Measurements from ENCODE around the gene NEURL1B. TPM values are rescaled to one million over a fixed set of nuclear protein-coding genes. Genes with fewer than 3 reads are reported as not detected.
A peak's percentile ranks its signal among the peaks of the same experiment; 100 is the strongest.

Gene NEURL1B
- total and polyA plus RNA-seq, 4 donors, result 1.5 to 10.0 (median 5.5) TPM

GRCh38 chr5:172728481-172729241 lies 87.6 kb downstream of the NEURL1B start:
- peak overlapping the region; percentile 15 to 29 for H3K27ac ChIP-seq (ENCODE audit: low read depth in 1 of 2, low read length in 2 of 2)
- H3K4me1 ChIP-seq (ENCODE audit: control insufficient read depth in 4 of 4, insufficient read depth in 4 of 4, low read length in 3 of 4), result peaks cover 11 to 44% (median 33%) of the 10 kb centered on the region in 4 donors
- H3K4me3 ChIP-seq (ENCODE audit: low read depth in 1 of 3, low read length in 3 of 3), result no peak overlapping the region
- DNase-seq (ENCODE audit: low spot score), result no peak
- TF ChIP-seq HNF4A (conservative IDR thresholded peaks at IDR 0.05) (peak; percentile 58 to 72), RAD21 (IDR thresholded peaks at IDR 0.05) (no peak), HNF4G (IDR thresholded peaks at IDR 0.05) (peak; percentile 16), RXRA (IDR thresholded peaks at IDR 0.05) (peak; percentile 48 to 52)
- H3K9me3 ChIP-seq (ENCODE audit: control insufficient read depth in 4 of 4, low read length in 3 of 4), result no peaks in the 10 kb centered on the region
- WGBS, result 44% methylated on average over 10 of the region's 10 CpGs
- no peaks in the 10 kb centered on the region for H3K36me3 ChIP-seq (ENCODE audit: control insufficient read depth in 4 of 4, insufficient read depth in 3 of 4, low read depth in 1 of 4, low read length in 3 of 4)
- no peak overlapping the region for H3K9ac ChIP-seq (ENCODE audit: low read depth in 1 of 2, low read length in 2 of 2)
- H3K27me3 ChIP-seq (ENCODE audit: control insufficient read depth in 4 of 4, insufficient read depth in 4 of 4, low read length in 3 of 4), result no peaks in the 10 kb centered on the region

- WGBS, result 92% methylated on average over 13 of the region's 13 CpGs
- Histone ChIP-seq H3K27ac (ENCODE audit: low read depth in 1 of 2, low read length in 2 of 2) (no peak overlapping the region), H3K4me1 (ENCODE audit: control insufficient read depth in 4 of 4, insufficient read depth in 4 of 4, low read length in 3 of 4) (peaks cover 9 to 37% (median 25%) of the 10 kb centered on the region in 4 donors), H3K27me3 (ENCODE audit: control insufficient read depth in 4 of 4, insufficient read depth in 4 of 4, low read length in 3 of 4) (no peaks in the 10 kb centered on the region), H3K9me3 (ENCODE audit: control insufficient read depth in 4 of 4, low read length in 3 of 4) (no peaks in the 10 kb centered on the region), H3K36me3 (ENCODE audit: control insufficient read depth in 4 of 4, insufficient read depth in 3 of 4, low read depth in 1 of 4, low read length in 3 of 4) (no peaks in the 10 kb centered on the region), H3K4me3 (ENCODE audit: low read depth in 1 of 3, low read length in 3 of 3) (no peak overlapping the region), H3K9ac (ENCODE audit: low read depth in 1 of 2, low read length in 2 of 2) (no peak overlapping the region)
- DNase-seq (ENCODE audit: low spot score), result no peak
- TF ChIP-seq HNF4G (IDR thresholded peaks at IDR 0.05), result no peak
- TF ChIP-seq MAX (IDR thresholded peaks at IDR 0.05), result no peak
- TF ChIP-seq FOXA1 (IDR thresholded peaks at IDR 0.05), result no peak
- TF ChIP-seq RXRA (IDR thresholded peaks at IDR 0.05), result no peak
- TF ChIP-seq ATF3 (IDR thresholded peaks at IDR 0.05), result no peak
- TF ChIP-seq ZBTB33 (IDR thresholded peaks at IDR 0.05), result no peak
- no peak for TF ChIP-seq HNF4A (conservative IDR thresholded peaks at IDR 0.05)
- no peak for TF ChIP-seq FOXA2 (IDR thresholded peaks at IDR 0.05)
- TF ChIP-seq JUND (IDR thresholded peaks at IDR 0.05), result no peak
Observed at GRCh38 chr5:172729588-172729987, 88.5 kb downstream of the NEURL1B start.

GRCh38 chr5:172730222-172730621 lies 89.2 kb downstream of the NEURL1B start:
- no peak overlapping the region for H3K4me3 ChIP-seq (ENCODE audit: low read depth in 1 of 3, low read length in 3 of 3)
- DNase-seq (ENCODE audit: low spot score), result no peak
- no peaks in the 10 kb centered on the region for H3K36me3 ChIP-seq (ENCODE audit: control insufficient read depth in 4 of 4, insufficient read depth in 3 of 4, low read depth in 1 of 4, low read length in 3 of 4)
- H3K27ac ChIP-seq (ENCODE audit: low read depth in 1 of 2, low read length in 2 of 2), result no peak overlapping the region
- WGBS, result 97% methylated on average over 6 of the region's 6 CpGs
- TF ChIP-seq FOXA2 (IDR thresholded peaks at IDR 0.05), result no peak
- no peak for TF ChIP-seq GABPA (IDR thresholded peaks at IDR 0.05 in 1 of 2, conservative IDR thresholded peaks at IDR 0.05 in 1 of 2)
- TF ChIP-seq RAD21 (IDR thresholded peaks at IDR 0.05), result no peak
- TF ChIP-seq YY1 (IDR thresholded peaks at IDR 0.05), result no peak
- H3K9me3 ChIP-seq (ENCODE audit: control insufficient read depth in 4 of 4, low read length in 3 of 4), result no peaks in the 10 kb centered on the region
- no peaks in the 10 kb centered on the region for H3K27me3 ChIP-seq (ENCODE audit: control insufficient read depth in 4 of 4, insufficient read depth in 4 of 4, low read length in 3 of 4)
- peaks cover 9 to 34% (median 22%) of the 10 kb centered on the region in 4 donors for H3K4me1 ChIP-seq (ENCODE audit: control insufficient read depth in 4 of 4, insufficient read depth in 4 of 4, low read length in 3 of 4)
- H3K9ac ChIP-seq (ENCODE audit: low read depth in 1 of 2, low read length in 2 of 2), result no peak overlapping the region
